ENCODE results near the gene SMKR1. TPM values are rescaled to one million over a fixed set of nuclear protein-coding genes. Genes with fewer than 3 reads are reported as not detected.

The SMKR1 gene
- total and polyA plus RNA-seq, 12 donors, result 0.28 TPM; not detected in 11

DNA sequence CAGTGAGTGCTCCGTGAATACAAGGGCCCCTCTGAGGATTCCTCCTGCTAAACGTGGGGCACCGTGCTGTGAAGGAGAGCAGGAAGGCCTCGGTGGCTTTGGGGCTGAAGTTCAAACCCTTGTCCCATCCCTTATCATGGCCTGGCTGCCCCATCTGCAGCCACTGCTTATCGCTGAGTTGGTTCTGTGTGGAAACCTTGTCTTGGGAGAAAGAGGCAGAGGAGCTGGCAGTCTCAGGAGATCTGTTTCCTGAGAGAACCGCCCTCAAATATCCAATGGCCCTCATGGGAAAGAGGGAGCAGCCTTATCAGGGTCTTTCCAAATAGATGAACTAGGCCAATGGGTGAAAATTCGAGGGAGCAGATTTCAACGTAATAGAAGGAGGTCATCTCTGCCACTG lies 57.2 kb downstream of the SMKR1 start:
- Histone ChIP-seq H3K9me3 (no peaks in the 10 kb centered on the region), H3K4me3 (no peak overlapping the region), H3K36me3 (no peaks in the 10 kb centered on the region), H3K27me3 (peaks cover 0 to 37% (median 15%) of the 10 kb centered on the region in 7 donors), H3K27ac (no peak overlapping the region), H3K4me1 (peaks cover 0 to 13% (median 0%) of the 10 kb centered on the region in 9 donors)
- ATAC-seq (no peak), DNase-seq (no peak)
- WGBS, 2 donors, result 59 to 66% methylated on average over 8 of the region's 8 CpGs
- intact Hi-C loops (cut with DNase I), result no loop called here
- TF ChIP-seq, protein P1, sequence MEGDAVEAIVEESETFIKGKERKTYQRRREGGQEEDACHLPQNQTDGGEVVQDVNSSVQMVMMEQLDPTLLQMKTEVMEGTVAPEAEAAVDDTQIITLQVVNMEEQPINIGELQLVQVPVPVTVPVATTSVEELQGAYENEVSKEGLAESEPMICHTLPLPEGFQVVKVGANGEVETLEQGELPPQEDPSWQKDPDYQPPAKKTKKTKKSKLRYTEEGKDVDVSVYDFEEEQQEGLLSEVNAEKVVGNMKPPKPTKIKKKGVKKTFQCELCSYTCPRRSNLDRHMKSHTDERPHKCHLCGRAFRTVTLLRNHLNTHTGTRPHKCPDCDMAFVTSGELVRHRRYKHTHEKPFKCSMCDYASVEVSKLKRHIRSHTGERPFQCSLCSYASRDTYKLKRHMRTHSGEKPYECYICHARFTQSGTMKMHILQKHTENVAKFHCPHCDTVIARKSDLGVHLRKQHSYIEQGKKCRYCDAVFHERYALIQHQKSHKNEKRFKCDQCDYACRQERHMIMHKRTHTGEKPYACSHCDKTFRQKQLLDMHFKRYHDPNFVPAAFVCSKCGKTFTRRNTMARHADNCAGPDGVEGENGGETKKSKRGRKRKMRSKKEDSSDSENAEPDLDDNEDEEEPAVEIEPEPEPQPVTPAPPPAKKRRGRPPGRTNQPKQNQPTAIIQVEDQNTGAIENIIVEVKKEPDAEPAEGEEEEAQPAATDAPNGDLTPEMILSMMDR (IDR thresholded peaks at IDR 0.05), result no peak

DNA sequence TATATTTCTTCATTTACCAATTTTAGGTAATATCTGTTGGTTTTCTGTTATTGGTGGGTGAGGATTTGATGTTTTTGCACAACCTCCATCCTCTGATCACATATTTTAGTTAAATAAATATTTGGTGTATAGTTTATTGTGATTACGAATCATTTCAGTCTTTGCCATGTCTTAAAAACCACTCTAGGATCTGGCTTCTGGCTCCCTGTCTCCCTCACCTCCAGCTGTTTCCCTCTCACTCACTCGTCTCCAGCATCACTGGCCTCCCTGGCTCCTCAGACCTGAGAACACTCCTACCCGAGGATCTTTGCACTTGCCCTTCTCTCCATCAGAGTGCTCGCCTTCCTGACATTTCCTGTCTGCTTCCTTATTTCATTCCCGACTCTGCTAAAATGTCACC lies 58.5 kb downstream of the SMKR1 start:
- no peak overlapping the region for H3K4me3 ChIP-seq
- 48 to 54% methylated on average over 5 of the region's 5 CpGs for WGBS, 2 donors
- intact Hi-C loops (cut with DNase I), result no loop called here

DNA sequence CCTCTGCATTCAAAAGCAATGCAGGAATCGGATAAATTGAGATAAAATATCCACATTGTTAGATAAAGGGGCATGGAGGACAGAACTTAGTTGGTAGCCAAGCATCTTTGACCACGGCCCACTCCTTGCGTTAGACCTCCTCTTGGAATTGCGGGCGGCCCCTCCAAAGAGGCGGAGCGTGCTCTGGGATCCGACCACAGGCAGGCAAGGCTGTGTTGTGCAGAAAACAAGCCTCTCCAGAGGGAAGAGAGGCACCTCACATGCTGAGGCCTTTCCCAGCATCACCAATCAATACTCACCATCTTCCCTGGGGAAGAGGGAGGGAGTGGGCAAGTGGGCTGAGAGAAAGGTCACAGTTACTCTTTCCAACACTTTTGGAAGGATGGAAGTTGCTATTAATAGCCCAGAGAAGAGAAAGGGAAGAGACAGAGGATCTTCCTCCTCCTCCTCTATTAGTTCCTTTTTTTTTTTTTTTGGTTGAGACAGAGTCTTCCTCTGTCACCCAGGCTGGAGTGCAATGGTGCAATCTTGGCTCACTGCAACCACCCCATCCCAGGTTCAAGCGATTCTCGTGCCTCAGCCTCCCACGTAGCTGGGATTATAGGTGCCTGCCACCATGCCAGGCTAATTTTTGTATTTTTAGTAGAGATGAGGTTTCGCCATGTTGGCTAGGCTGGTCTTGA lies 59.5 kb downstream of the SMKR1 start:
- Histone ChIP-seq H3K27me3 (peaks cover 0 to 40% (median 19%) of the 10 kb centered on the region in 7 donors), H3K36me3 (no peaks in the 10 kb centered on the region), H3K4me1 (peaks cover 0 to 19% (median 0%) of the 10 kb centered on the region in 9 donors), H3K4me3 (no peak overlapping the region), H3K27ac (no peak overlapping the region), H3K9me3 (no peaks in the 10 kb centered on the region)
- ATAC-seq, result no peak
- no peak for DNase-seq
- intact Hi-C loops (cut with DNase I), result no loop called here
- TF ChIP-seq, protein P1 (IDR thresholded peaks at IDR 0.05), result no peak
- WGBS, 2 donors, result 59 to 67% methylated on average over 12 of the region's 12 CpGs

More for the DNA sequence above, 58.5 kb downstream of the SMKR1 start:
- ATAC-seq (no peak), DNase-seq (no peak)
- Histone ChIP-seq H3K36me3 (no peaks in the 10 kb centered on the region), H3K27ac (no peak overlapping the region), H3K4me1 (peaks cover 0 to 13% (median 0%) of the 10 kb centered on the region in 9 donors), H3K9me3 (no peaks in the 10 kb centered on the region), H3K27me3 (peaks cover 0 to 40% (median 19%) of the 10 kb centered on the region in 7 donors)
- TF ChIP-seq, protein P1 (IDR thresholded peaks at IDR 0.05), result no peak

Other genes starting within 250 kb of the SMKR1 start
- 10 to 100 TPM; 14.6 to 36.9 (median 22.2) TPM for gene STRIP2, start 68.1 kb upstream of the SMKR1 start, total RNA-seq
- gene STRIP2, start 68.1 kb upstream of the SMKR1 start, polyA plus RNA-seq, result 10 to 100 TPM; 10.6 to 12.4 TPM
- gene NRF1, start 109.2 kb downstream of the SMKR1 start, total RNA-seq, result 10 to 100 TPM in 8 of 10 donors, 1 to 10 TPM in 2; 8.3 to 16.0 (median 13.0) TPM
- gene NRF1, start 109.2 kb downstream of the SMKR1 start, polyA plus RNA-seq, result 1 to 10 TPM; 4.9 to 9.6 TPM

Data from heart right ventricle (tissue), 16 donors.